ENCODE data around the gene PAX5.

Gene PAX5

DNA sequence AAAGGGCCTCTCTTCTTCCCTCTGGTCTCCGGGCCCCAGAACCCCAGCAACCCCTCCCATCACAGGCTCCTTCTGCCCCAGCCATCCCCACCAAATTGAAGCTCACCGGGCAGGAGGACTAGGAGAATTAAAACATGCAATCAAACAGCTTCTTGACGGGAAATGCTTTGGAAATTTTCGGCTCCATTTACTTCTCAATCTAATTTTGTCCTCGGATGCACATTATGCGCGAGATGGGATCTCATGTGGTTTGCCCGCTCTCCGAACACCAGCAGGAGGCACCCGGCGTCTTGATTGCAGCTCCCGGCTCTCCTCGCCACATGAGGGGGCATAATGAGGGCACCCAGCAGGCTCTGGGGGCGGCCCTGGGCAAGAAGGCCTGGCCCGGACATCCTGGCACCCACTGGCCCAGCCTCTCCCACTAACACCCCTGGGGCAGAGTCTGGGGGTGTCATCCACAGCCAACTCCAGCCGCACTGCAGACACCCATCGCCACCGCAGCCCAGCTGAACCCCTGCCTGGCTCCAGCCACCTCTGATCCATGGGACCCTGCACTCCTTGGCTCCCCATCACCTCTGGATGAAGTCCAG, 135.5 kb downstream of the PAX5 start:
- no peak for DNase-seq

DNA sequence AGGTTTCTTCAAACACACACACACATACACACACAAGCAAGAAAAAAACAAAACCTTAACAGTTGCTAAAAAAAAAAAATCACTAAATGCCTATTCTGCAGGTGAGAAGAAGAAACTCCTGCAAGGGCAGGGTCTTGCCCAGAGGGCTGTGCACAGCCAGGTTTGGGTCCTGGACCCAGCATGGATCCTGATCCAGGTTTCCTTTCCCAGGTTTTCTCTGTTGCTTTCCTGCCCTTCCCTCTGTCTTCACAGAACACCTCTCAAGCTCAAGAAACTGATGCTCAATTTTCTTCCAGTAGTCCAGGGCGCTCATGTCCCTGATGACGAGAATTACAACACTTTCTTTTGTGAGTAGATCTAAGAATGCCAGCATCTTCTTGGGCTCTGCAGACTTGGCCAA, 136.6 kb downstream of the PAX5 start:
- DNase-seq, result no peak

DNA sequence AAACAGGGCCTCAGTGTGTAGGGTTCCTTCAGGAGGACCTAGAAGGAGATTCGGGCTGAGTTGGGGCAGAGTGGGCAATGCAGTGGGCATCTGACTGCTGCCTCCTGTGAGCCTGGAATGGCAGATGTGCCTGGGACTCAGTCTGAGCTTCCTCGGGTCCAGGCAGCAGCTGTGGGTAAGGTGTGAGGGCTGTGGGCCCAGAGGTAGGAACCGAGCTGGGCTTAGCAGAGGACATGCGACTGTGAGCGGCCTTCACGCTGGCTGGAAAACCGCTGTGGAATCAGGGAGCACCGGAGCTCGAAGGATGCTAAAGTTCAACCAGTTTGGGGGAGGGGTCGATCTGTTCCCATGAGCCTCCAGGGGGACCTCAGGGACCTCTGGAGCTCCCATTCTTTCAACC, 137.0 kb downstream of the PAX5 start:
- no peak for DNase-seq

DNA sequence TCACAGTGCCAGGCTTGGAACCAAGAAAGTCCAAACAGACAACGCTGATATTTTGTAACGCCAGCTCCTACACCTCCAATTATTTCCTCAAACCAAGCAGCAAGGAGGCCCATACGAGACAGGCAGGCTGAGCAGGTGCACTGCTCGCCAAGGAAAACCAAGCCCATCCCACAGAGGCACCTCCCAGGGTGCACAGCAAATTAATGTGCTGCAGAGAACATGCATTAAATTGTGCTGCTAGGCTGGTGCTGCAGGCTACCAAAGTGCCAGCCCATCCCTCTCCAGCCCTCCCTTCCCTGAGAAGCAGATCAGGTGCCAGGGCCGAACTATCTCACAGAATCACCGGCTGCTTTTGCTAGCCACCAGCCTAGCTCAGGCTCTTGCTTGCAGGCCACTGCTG, 137.8 kb downstream of the PAX5 start:
- no peak for DNase-seq

DNA sequence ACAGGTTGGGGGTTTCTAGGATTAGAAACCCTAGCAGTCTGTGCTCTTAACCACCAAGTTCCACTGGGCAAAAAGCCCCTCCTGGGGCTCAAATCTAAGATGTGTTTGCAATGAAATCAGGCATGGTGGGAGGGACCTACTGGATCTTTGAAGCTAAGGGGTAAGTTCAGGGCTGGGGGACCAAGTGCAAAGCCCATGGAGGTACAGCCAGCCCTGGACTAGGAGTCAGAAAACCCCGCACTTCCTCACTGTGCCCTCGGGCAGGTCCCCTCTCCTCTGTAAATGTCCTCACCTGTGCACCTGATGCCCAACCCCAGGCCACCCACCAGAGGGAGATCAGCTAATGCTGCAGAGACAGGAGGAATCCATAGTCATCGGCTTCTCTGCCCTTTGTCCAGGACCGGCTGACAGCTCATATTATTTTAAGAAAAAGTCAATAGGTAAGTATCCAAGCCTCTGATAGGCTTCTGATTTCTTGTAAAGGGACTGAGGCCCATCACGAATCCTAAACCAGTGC, 138.3 kb downstream of the PAX5 start:
- DNase-seq, result no peak

DNA sequence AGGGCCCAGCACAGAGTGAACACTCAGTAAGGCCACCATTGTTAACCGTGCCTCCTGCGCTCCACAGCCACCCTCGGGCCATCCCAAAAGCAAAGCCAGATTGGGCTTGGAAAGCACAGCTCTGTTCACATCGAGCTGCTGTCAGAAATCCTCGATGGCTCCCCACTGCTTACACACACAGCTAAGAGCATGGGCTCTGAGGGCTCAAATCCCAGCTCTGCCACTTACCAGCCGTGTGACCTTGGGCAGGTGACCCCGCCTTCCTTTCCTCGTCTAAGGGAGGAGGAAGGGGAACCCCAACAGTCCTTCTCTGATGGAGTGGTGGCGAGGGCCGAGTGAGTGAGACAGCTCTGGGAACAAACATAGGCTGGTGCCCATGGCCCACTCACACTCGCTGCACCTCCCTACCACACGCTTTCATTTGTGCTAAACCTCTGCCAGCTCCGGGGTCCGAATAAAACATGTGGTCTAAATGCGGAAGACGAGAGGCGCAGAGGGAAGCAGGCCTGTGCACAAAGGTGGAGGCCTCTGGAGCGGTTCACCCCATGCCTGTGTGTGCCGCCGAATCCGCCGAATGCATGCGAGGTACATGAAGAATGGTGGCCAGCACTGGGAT, 139.3 kb downstream of the PAX5 start:
- no peak for DNase-seq

DNA sequence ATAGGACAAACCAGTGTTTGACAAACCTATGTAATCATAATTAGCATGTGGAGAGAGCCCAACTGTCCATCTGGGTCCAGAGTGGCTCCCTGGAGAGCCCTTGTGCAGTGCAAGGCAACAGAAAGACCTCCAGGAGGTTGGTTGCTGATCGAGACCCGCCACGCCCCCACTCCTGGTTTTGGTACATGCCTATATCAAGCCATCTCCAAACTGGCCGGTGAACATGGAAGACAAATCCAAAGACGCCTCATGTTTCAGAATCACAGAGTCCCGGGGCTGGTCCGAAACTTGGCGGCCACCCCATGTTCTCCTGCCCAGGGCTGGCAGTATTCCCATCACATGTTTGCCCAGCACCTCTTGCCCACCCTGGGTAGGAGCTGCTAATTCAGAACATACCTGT, 140.2 kb downstream of the PAX5 start:
- no peak for DNase-seq

DNA sequence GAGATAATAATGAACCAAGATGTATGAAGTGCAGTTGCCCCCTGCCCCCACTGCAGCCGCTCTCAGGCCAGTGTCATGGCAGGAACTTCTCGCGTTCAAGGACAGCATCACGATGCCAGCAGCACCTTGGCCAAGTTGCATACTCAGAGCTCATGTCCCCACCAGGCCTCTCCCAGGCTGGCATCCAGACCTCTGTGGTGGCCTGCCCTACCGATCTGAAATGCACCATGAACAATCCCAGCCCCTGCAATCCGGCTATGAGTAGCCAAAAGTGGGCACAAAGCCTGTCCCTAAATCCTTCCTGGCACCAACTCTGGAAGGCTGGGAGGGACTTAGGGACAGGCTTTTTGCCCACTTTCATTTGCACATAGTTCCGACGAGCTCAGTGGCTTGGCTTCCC, 140.9 kb downstream of the PAX5 start:
- no peak for DNase-seq

DNA sequence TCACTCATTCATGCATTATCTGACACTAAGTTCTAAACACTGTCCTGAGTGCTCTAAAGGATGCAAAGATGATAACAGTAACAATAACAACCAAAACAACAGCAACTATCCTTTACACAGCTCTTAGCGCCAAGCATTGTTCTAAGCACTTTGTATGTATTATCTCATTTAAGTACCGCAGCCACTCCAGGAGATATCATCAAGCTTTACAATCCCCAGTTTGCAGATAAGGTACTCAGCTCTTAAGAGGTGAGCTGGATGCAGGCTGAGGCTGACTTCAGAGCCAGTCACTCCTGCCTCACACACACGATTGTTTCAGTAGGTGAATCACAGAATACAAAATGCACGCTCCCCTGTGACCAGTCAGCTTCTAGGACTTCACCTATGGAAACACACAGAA, 141.8 kb downstream of the PAX5 start:
- DNase-seq, result no peak

DNA sequence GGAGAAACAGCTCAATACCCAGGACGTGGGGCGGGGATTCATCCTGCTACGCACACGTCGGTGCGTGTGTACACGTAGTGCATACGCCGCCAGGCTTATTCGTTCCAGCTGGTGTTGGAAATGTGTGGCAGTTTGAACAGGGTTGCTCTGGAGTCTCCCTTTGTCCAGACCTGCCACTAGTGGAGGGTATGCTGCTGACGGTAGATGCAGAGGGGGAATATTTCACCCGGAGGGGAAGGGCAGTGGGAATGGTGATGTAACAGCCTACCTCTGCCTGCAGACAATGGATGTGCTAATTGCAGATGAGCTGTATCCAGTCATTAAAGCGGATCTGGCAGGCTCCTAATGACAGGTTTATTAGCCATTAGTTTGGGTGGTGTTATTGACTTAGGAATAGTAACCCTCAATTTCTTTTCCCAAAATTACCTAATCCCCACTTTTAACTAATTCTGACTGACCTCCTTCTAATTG, 142.7 kb downstream of the PAX5 start:
- peak; percentile 4 for DNase-seq

DNA sequence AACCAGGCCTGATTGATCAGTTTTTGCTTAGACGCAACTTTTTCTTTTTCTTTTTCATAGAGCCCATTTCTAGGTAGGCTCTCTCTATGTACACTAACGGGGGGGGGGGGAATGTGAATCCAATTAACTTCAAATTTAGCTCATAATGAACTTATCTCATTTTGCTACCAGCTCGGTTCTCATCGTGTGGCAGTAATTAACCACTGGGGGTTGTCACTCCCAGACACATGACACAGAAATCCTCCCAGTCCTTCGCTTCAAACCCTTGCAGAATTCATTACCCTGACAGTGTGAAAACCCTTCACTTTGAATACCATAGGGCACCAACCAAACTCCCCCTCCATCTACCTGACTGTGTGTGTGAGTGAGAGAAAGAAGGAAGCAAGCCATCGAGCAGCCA, 144.2 kb downstream of the PAX5 start:
- no peak for DNase-seq

DNA sequence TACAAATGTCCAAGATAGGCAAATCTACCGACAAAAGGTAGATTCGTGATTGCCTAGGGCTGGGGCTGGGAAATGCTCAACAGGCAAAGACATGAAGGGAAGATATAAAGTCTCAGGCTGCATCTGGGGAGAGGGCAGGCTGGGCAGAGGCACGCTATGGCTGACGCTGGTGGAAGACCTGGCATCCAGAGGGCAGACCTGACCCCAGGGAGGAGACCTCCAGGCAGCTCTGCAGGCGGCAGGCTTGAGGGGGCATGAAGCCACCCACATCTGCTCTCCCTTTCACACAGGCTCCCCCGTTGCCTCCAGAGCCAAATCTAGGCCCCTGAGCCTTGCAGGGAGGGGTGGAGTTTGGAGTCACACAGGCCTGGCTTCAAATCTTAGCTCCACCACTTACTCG, 145.5 kb downstream of the PAX5 start:
- peak; percentile 7 for DNase-seq

DNA sequence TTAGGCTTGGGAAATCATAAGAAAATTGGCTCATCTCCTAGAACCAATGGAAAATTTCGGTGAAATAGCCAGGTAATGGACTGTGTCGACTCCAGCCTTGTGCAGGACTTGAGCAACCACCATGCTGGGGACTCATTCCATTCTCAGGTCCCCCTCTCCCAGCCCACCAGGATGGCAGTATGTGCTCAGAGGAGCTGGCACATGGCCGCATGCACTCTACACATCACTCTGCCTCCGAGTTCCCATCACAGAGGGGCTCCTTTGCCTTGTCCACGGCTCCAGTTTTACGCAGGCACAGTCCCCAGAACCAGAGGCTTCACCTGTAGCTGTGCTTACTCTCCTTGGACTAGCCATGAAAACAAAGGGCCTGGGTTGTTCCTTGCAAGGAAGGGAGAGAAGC, 149.3 kb downstream of the PAX5 start:
- DNase-seq, result no peak

DNA sequence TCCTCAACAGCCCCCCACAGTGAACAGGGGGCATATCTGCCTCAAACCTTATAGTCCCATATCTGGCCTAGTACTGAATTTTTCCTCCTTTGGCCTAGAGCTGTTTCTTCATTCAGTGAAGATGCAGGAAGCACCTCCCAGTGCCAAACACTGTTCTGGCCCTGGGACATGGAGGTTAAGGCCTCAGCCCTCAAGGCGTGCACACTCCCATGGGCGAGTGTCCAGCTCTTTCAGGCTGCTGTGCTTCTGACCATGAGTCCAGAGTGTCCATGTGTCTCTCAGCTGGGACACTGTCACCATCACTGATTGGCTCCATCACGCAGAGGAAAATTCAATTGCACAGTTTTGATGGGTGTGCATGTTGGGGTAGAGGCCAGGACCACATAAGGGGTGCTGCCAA, 151.5 kb downstream of the PAX5 start:
- DNase-seq, result no peak

DNA sequence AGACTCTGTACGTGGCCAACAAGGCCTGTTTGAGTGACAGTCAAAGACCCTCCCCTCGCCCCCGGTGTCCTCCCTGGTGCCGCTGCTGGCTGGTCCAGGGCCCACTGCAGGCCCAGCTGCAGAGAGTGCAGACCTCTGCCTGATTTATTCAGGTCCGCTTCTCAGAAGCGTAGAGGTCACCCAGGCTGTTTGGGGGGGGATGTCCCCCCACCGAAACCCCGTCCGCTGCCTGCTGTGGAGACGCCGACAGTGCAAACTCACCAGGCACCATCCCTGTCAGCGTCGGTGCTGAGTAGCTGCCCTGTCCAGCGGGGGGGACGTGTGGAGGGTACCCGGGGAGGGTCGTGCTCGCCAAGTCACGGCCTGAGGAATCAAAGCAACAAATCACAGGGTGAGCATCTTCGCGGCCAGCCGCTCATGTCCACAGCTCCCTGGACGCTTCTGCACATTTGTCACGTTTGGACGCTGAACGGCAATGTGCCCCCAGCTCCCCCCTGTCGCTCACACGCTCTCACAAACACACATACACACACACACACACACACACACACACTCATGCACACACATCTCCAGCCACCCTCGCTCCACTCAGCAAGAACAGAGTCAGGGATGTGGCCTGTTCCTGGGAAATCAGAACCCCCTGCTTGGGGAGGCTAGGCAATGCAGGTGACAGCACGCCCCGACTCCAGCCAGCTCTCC, 152.2 kb downstream of the PAX5 start:
- DNase-seq, result no peak

DNA sequence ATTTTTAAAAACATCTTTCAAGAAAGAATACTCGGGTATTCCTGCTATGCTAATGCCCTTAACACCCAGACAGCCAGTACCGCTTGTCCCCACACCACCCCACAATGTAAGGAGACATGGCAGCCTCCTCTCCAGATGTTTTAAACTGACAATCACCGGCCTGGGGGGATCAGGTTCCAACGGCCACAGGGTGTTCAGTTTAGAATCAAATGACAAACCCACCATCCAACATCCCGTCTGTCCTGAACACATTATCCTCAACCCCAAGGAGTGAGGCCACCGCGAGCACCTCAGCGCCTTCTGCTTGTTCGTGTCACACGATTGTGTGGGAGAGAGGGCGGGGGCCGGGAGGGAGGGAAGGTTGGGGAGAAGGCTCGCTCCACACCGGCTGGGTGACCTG, 152.8 kb downstream of the PAX5 start:
- DNase-seq, result no peak

DNA sequence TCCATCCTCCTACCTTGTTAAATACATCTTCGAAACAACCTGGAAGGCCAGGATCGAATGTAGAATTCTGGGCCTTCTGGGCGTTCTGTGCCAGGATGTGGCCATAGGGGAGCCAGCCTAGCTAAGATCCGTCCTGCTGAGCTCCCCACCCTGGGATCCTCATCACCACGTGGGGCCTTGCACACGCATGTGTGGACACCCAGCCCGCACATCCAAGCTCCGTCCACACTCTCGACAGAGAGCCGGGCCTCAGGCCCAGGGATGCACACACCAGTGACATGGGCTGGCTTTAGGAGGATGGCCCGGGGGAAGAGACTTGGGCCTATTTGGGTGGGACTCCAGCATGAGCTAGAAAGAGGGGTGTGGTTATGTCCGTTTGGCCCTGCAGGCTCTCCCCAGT, 154.0 kb downstream of the PAX5 start:
- DNase-seq, result no peak

DNA sequence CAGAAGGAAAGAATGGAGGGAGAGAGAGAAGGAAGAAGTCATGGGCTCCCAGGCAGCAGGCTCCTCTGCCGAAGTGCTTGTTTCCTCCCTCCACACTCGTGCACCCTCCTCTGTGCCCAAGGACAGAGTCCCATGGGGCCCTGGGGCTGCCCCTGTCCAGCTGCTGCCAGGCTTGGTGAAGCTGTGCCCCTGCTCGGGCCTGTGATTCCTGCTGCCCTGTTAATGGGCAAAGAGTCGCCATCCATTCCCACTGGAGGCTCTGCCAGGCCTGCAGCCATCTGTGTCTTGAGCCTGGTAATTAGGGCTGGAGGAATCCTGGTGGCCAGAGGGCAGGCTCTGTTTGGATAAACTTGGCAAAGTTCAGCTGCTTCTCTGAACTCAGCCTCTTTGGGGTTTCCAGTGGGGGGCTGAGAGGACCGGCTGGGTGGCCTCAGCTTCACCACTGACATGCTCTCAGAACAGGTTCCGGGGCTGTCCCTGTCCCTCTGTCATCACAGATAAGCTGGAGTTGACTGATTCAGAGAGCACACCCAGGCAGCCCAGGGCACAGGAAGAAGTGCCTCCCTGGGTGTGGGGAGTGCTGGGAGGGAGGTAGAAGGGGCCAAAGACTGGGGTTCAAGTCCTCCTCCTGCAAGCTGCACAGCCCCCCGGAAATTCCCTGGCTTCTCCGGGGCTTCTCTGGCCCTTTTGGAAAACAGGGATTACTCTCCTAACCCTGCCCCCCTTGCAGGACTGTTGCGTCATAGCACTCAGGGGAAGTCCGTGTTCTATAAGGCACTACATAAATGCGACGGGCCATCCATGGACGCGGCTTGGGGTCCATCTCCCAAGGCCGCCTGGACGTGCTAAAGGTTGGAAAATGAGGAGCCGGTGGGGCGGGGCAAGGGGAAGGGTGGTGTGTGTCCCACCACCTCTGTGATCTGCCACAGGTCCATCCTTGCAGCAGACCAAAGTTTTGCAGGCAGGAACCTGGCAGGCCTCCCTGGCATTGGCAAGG, 154.8 kb downstream of the PAX5 start:
- DNase-seq, result no peak

DNA sequence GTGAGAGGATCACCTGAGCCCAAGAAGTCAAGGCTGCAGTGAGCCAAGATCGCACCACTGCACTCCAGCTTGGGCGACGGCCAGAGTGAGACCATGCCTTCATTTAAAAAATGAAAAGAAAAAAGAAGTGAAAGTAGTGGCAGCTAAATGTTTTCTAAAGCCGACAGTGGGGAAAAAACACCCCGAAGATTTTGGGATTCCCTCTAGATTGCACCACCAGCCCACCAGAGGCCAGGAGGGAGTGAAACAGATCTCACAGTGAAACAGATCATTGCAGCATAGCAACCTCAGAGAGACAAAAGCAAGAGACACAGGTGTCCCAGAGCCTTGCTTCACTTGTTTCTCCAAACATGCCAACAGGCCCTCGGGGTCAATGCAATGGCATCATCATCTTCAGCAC, 156.8 kb downstream of the PAX5 start:
- DNase-seq, result no peak

DNA sequence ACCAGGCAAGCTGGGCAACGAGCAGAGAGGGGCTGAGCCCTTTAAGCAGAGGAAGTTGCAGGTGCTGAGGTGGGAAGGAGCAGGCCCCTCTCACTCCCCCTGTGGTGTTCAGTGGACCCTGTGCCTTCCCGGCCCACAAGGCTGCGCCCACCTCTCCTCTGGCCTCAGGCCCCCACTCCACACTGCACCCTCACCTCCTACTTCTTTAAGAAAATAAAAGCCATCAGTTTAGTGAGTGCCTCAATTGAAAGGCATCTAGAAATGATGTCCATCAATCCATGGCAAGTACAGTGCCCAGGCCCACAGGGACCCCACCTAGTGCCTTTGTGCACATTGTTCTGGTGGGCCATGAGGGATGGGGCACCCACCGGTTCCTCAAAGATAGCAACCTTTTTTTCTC, 158.0 kb downstream of the PAX5 start:
- no peak for DNase-seq

DNA sequence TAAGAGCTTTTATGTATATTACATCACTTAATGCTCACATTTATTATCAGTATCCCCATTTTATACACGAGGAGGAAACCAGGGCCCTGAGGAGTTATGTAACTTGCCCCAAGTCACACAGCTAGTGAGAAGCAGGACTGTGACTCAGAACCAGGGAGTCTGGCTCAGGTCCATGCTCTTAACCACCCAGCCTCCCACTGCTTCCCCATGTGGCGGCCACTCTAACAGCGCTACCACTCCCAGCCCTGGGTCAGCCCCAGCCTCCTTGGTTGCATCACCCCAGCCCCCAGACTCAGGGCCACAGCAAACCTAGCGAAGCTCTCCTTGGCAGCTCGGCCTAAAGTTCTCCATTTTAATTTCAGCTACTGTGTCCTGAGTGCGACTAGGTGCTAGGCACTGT, 159.1 kb downstream of the PAX5 start:
- no peak for DNase-seq

DNA sequence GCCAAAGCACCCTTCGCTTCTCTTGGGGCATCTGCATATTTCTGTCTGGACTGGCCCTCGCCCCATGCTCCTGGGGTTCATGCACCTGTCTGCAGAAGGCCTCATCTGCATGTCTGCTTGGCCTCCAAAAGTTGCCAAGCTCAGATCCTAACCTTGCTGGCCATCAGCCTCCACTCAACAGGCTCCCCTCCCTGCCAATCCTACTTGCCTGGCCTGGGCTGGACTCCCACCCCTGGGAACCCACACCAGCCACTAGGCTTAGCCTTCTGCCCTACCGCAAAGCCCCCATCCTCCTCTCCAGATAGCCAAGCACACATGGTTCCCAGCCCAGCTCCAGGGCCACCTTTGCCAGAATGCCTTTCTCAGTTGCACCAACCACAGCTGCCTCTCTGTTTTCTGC, 159.8 kb downstream of the PAX5 start:
- no peak for DNase-seq

DNA sequence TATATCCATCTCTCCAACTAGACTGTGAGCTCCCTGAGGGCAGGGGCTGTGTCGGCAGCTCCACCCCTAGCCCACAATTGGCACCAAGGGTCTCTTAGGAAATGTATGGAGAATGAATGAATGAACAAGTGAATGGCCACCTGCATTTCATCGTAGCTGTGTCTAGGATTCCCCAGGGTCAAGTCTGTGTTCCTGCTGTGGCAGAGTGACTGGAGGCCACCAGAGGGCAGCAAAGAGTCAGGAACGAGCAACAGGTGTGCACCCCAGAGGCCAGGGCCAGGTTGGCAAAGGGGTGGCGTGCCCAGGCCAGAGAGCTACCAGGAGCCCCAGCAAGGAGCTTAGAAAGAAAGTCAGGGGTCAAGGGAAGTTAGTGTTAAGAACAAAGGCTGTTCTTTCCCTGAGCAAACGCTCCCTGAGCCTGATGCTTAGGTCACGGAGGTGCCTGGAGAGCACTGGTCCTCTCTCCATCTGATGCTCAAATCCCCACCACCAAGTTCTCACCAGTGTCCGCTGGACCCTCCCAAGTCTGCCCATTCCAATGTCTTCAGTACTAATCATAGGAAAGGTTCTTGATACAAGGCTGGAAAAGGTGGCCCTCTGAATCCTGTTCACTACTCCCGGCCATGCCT, 160.7 kb downstream of the PAX5 start:
- peak; percentile 24 for DNase-seq
